IPS-18c (cell line): ENCODE results near the gene TMEM236.

Source experiments
- H3K4me3 ChIP-seq: 2 replicates; pipeline ENCODE4 v1.7.0; 2013; ENCODE audit warnings: low read depth, mild to moderate bottlenecking, low read length, moderate library complexity; ENCODE audit not compliant: insufficient read depth
- H3K9me3 ChIP-seq: one replicate; pipeline ENCODE4 v1.6.1; 2013; ENCODE audit warnings: mild to moderate bottlenecking, low read length, moderate library complexity; ENCODE audit not compliant: control insufficient read depth, insufficient read depth

TMEM236 gene

DNA sequence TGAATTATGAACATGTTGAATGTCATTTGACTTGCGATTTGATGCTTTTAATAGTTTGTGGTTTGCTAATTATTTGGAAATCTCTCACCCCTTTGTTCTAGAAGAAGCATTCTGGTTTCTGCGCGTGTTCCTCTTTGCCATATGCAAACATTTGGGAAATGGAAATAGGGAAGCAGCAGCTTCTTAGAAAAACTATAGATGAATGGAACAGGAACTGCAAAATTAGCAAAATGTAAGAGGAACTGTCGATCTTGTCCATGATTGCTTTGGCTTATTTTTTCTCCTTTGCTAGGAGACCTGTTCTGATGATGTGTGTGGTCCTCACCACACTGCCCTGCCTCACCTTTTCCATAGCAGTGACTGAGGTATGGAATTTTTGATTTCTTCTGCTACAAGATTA is 19.0 kb downstream of the TMEM236 start:
- Histone ChIP-seq H3K9me3 (no peaks in the 10 kb centered on the region), H3K4me3 (no peak overlapping the region)

- Histone ChIP-seq H3K4me3 (no peak overlapping the region), H3K9me3 (peaks cover 2% of the 10 kb centered on the region)
Observed at GRCh38 chr10:17779784-17780183, 27.8 kb downstream of the TMEM236 start.

DNA sequence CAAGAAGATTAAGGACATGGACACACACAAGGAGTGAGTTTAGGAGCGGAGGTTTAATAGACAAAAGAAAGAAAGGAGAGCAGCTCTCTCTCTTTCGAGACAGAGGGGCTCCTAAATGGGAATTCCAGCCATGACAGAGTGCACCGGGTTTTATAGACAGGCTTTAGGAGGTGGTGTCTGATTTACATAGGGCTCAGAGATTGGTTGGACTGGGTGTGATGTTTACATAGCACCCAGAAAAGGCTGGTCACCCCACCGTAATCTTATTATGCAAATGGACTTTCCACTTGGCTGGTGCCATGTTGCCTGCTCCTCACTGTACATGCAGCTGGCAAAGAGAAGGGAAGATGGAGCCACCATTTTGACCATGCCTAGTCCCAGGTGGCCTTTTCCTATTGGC is 28.7 kb downstream of the TMEM236 start:
- Histone ChIP-seq H3K4me3 (no peak overlapping the region), H3K9me3 (peaks cover 2% of the 10 kb centered on the region)

DNA sequence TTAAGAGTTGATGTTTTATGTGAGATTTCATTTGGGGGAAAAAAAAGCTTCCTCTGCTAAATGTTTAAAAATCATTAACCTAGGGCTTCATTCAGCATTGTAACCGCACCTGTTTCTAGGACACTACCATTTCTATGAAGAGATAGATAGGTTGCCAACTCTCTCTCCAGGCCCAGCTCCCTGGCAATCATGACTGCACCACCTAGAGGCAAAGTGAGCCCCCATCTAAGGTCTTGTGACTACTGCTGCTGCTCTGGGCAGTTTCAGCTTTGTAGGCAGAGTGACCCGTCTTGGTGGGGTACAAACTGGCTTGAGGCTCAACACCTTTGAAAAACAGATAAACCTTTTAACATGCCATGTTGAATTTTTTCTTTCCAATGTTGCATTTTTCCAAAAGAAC is 29.9 kb downstream of the TMEM236 start:
- H3K4me3 ChIP-seq: no peak overlapping the region
- H3K9me3 ChIP-seq: peaks cover 2% of the 10 kb centered on the region

DNA sequence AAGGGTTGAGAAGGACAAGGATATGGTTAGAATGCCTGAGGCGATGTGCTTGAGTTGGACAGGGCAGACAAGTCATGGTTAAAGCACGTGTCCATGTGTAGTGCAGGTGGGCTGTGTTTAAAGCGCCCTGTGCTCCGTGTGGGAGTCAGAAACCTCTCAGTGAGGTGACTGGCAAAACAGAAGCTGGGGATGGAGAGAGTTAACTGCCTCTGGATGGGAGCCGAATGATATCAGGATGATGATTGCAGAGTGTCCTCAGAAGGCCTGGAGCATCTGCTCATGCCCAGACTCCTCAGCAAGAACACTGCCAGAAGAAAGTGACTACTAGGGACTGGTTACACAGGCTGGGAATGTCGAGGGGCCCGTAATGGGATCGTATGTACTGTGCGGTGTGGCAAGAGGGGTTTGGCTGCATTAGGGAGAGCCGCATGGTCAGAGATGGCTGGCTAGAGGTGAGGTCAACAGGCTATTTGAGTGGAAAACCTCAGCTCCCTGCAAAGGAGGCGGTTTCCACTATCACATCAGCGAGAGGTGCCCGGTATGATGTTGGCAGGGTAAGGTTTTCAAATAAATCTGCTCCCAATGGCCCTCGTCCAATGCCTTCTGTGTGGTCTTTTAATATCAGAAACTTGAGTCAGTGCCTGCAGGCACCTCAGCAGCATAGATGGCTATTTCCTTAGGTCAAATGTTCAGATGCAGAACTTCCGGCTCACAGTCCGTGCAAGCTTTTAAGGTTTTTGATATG is 31.1 kb downstream of the TMEM236 start:
- Histone ChIP-seq H3K9me3 (peaks cover 2% of the 10 kb centered on the region), H3K4me3 (no peak overlapping the region)

DNA sequence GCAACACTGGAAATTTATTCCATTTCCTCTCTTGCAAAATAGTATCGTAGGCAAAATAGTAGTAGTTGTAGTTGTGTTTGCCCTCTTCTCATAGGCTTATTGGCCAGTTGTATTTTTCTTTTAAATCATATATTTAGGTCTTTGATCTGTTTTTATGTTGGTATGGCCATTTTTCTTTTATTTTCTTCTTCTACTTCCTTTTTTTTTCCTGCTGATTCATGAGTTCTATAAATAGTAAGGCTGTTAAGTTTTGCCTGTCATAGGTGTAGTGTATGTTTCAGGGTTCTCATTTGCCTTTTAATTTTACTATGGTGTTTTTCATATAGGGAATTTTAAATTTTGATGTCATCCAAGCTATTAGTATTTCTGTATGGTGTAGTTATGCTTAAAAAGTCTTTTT is 31.8 kb downstream of the TMEM236 start:
- peaks cover 2% of the 10 kb centered on the region for H3K9me3 ChIP-seq

DNA sequence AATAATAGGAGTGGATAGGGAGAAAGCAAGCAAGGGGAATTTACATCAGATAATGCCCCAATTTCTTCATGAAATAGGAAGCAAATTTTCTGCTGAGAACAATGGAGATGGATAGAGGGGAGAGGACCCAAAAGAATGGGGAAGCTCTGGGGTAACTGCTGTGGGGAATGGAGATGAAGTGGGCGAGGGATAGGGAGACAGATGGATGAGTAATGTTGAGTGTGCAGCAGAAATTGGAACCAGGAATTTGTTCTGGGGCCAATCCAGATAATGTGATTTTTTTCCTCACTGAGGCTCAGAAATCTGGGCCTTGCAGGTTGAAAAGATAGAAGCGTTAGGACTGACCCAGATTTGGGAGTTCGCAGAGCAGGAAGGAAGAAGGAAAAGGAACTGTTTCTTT is 32.7 kb downstream of the TMEM236 start:
- Histone ChIP-seq H3K9me3 (peaks cover 2% of the 10 kb centered on the region), H3K4me3 (no peak overlapping the region)

More for the DNA sequence above, 31.8 kb downstream of the TMEM236 start:
- no peak overlapping the region for H3K4me3 ChIP-seq

DNA sequence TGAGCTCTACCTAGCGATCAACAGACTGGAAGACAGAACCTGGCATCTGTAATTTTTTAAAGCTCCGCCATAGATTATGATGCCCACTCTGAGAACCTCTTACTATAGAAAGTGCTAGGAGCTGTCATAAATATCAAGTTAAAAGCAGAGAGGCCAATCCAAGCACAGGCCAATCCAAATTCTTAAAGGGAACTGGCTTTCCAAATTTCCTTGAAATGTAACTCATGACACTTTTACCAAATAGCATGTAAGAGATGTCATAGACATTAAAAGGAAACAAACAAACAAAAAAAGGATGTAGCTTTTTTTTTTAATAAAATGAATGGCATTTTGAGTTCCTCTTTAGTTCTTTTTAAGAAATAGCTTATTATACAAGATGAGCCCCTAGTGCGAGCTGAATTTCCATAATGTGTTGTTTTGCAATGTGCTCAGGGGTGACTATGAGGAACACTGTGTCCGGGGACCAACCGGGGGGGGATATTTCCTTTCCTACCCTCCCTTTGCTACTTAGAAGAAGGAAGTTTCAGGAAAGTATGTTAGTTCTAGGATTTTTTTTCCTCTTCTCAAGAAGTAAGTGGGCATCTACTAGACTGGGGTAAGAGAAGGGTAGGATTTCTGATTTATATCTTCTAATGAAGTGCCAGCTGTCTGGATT is 33.4 kb downstream of the TMEM236 start:
- H3K4me3 ChIP-seq: no peak overlapping the region
- H3K9me3 ChIP-seq: peaks cover 2% of the 10 kb centered on the region

GRCh38 chr10:17787087-17787961 is 35.3 kb downstream of the TMEM236 start:
- Histone ChIP-seq H3K9me3 (peaks cover 2% of the 10 kb centered on the region), H3K4me3 (no peak overlapping the region)

GRCh38 chr10:17788646-17789045 is 36.6 kb downstream of the TMEM236 start:
- no peaks in the 10 kb centered on the region for H3K9me3 ChIP-seq
- no peak overlapping the region for H3K4me3 ChIP-seq

DNA sequence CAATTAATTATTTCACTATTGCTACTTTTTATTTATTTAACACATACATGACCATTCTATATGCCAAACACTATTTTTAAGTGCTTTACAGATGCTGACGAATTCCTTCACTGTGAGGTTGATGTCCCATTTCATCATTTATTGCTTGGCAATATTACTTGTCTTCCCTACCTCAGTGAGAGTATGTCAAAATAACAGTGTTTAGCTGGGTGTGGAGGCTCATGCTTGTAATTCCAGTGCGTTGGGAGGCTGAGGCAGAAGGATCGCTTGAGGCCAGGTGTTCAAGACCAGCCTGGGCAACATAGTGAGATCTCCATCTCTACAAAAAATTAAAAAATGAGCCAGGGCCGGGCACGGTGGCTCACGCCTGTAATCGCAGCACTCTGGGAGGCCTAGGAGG is 37.4 kb downstream of the TMEM236 start:
- no peak overlapping the region for H3K4me3 ChIP-seq
- no peaks in the 10 kb centered on the region for H3K9me3 ChIP-seq

- Histone ChIP-seq H3K9me3 (no peaks in the 10 kb centered on the region), H3K4me3 (no peak overlapping the region)
Observed at GRCh38 chr10:17790651-17791050, 38.6 kb downstream of the TMEM236 start.

DNA sequence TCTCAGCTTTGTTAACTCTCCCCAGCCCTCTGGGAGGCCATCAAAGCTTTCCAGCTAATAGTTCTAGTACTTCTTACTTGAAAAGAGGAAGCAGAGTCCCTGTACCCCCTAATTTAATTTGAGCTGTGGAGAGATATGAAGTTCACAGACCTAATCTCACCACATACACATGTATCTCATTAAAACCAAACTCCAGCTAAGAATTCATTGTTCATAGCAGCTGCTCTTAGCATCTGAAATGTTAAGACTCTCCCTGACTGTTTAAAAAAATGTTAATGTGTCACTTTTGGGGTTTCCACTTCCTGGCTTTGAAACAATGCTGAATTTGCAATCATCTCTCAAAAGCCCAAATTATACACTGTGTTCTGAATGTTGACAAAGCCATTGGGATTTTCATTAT is 41.0 kb downstream of the TMEM236 start:
- no peak overlapping the region for H3K4me3 ChIP-seq

GRCh38 chr10:17793823-17794644 is 42.0 kb downstream of the TMEM236 start:
- Histone ChIP-seq H3K9me3 (peaks cover 4% of the 10 kb centered on the region), H3K4me3 (no peak overlapping the region)

More for the DNA sequence above, 41.0 kb downstream of the TMEM236 start:
- peaks cover 4% of the 10 kb centered on the region for H3K9me3 ChIP-seq

DNA sequence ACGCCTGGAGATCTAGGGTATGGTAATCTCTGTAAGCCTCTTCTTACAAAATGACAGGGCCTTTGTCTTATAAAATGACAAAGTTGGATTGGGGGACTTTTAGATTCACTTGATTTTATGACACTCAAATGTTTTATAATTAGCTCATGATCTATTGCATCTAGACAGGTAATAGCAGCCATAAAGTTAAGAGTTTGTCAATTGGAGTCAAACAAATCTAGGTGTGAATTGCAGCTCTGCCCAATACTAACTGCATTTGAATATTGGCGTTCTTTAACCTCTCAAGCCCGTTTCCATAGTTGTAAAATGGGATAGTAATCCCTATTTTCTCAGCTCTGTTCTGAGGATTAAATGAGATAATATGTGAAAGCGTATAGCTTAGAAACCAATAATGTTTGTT is 43.1 kb downstream of the TMEM236 start:
- H3K4me3 ChIP-seq: no peak overlapping the region
- H3K9me3 ChIP-seq: peaks cover 4% of the 10 kb centered on the region

DNA sequence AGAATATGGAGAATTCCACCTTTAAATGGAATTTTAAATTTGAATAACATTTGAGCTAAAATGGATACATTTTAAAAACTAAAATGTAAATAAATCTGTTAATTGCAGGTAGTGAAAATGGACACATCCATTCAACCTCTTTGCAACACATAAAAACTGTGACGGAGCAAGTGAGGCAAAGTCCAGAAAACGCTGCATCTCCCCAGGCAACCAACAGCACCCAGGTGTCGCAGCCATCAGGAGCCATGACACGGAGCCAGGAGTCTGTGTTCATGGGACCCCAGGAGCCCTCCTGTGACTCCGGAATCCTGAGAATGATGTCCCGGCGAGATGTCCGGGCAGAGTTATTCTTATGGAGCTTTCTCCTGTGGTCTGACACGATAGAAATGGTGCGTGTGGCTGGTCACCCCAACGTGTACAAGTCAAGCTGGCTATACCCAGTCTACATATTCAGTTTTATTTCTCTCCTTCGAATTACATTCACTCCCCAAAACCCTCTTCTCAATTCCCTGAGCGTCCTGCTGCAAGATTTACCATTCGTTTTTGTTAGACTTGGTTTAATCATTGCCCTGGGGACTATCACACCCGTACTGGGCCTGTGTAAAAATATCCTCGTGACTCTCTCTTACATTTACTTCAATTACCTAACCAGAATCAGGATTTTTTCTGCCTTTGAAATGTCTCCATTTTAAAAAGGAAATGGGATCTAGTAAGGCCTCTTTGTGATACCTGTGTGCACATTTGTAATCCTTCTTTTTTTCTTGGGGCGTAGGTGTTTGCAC is 44.0 kb downstream of the TMEM236 start:
- Histone ChIP-seq H3K4me3 (no peak overlapping the region), H3K9me3 (peaks cover 4% of the 10 kb centered on the region)
